Uterus (tissue), 2 donors: ENCODE data around the gene PIGP.

Experiments used
- POLR2A ChIP-seq, 2 donors: fragments of 450-650 bp; IDR thresholded peaks; one replicate each; pipeline ENCODE4 v1.6.1; 2016; ENCODE audit warnings: antibody characterized with exemption in 2 of 2, mild to moderate bottlenecking in 1 of 2, moderate library complexity in 1 of 2
- TF ChIP-seq, protein P1 (sequence below), 4 experiments: fragments of 200-600 bp in 2 of 4; fragments of 450-650 bp in 2 of 4; sonication (generic) in 2 of 4; IDR thresholded peaks; one replicate each; pipeline ENCODE4 v1.5.1; 2016 to 2019; ENCODE audit warnings: antibody characterized with exemption in 4 of 4, mild to moderate bottlenecking in 2 of 4, moderate library complexity in 1 of 4

DNA sequence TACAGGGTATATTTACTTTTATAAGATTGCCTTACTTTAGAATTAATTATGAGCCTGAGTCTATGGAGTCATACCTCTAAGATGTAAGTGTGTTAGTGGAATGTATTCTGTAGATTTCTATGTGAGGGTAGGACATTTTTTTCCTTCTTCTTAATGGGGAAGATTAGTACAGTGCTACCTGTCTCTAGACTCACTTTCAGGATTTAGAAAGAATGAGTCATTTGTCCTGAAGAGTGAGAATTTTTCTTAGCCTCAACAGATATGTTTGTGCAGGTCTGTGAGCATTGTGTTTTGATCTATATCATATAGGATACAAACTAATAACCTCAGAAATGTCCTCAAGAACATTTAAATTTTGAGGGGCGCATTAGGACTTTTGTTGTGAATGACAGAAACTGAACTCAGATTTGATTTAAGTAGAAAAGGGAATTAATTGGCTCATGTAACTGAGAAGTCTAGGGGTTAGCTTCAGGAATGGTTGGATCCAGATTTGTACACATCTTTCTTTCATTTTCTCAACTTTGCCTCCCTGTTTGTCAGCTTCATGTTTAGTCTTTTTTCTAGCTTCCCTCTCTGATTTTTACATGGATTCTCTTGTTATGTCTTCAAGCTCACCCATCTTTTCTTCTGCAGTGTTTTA lies 45.4 kb upstream of the PIGP start:
- TF ChIP-seq, protein P1, sequence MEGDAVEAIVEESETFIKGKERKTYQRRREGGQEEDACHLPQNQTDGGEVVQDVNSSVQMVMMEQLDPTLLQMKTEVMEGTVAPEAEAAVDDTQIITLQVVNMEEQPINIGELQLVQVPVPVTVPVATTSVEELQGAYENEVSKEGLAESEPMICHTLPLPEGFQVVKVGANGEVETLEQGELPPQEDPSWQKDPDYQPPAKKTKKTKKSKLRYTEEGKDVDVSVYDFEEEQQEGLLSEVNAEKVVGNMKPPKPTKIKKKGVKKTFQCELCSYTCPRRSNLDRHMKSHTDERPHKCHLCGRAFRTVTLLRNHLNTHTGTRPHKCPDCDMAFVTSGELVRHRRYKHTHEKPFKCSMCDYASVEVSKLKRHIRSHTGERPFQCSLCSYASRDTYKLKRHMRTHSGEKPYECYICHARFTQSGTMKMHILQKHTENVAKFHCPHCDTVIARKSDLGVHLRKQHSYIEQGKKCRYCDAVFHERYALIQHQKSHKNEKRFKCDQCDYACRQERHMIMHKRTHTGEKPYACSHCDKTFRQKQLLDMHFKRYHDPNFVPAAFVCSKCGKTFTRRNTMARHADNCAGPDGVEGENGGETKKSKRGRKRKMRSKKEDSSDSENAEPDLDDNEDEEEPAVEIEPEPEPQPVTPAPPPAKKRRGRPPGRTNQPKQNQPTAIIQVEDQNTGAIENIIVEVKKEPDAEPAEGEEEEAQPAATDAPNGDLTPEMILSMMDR (IDR thresholded peaks at IDR 0.05) = no peak
- no peak for TF ChIP-seq POLR2A (IDR thresholded peaks at IDR 0.05)
